NCI-H82 treated with DMSO at 0.1 percent for 48 hours (cell line): Measurements from ENCODE around the gene FAM227A.

Experiments
- DNase-seq: peaks from one replicate; lab custom pipeline; 2025; ENCODE audit not compliant: unreplicated experiment; lab: John Stamatoyannopoulos, UW

The FAM227A gene

DNA sequence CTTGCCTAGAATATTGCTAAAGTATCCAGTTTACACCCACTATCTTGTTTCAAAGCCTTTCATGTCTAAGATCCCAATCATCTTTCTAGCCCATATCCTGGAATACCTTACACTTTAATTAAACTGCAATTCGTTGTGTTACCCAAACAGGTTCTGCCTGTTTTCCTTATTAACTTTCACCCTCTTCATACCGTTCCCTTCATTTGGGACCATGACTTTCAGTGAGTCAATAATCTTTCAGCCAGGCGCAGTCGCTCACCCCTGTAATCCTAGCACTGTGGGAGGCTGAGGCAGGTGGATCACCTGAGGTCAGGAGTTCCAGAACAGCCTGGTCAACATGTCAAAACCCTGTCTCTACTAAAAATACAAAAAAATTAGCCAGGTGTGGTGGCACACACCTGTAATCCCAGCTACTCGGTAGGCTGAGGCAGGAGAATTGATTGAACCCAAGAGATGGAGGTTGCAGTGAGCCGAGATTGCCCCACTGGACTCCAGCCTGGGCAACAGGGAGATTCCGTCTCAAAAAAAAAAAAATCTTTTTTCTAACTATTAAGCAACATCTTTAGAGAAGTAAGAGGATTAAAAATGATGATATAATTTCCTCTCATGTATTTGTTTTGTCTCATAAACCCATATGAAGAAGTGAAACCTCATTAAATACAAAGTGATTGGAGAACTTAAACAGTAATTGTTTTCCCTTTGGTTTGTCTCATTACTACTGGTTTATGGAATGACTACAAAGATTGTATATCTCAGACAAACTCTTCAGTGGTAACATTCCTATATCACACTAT, 106.9 kb downstream of the FAM227A start:
- no peak for DNase-seq

DNA sequence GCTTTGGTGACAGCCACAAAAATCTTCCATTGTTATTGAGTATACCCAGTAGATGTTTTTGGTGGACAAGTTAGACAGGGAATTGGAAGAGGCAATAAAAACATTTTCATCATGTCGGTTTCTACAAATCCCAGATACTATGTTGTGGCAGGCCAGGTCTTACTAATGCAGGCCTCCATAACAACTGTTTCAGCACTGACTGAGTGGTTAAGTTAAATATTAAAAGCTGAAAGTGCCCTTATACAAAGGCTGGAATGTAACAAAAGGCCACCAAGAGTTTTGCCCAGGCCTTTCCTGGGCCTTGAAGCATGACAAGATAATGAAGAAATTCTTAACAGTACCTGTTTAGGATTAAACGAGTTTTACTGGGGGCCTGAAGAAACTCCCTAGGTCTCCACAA, 115.5 kb downstream of the FAM227A start:
- no peak for DNase-seq

DNA sequence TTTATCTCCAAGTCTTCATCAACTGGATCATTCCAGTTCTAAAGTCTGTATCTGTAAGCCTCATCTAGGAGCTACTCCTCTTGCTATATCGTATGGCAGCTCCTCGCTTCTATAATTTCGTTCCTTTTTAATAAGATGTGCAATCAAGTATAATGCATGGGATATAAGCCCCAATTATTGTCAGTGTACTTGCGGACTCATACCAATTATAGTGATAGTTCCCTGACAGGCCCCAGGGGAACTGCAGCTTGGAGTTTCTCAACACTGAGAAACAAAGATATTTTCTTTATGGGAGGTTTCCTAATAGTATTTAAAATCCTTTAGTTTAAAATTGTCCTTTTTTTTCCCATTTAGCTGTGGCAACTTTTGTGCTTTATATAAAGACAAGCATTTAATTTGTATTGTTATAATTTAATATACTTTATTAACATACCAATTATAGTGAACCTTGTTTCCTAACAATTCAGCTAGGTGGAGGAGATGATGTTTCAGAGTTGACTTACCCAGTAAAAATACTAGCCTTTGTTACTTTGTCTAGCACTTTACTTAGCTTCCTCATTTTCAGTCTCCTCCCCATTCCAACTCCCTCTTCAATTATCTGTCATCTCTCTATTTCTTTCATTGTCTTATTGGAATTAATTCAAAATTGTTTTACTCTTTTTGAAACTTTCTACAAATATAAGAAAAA, 124.8 kb downstream of the FAM227A start:
- DNase-seq: no peak
